GM18867 (cell line): ENCODE measurements around the gene ST6GALNAC3.
A peak's percentile ranks its signal among the peaks of the same experiment; 100 is the strongest.

Experiments used
- ATAC-seq: cut with Tn5 transposase; IDR thresholded peaks from one replicate; pipeline ENCODE4 v1.9.1; 2021; ENCODE audit warnings: mild to moderate bottlenecking, moderate library complexity; ENCODE audit not compliant: unreplicated experiment

ST6GALNAC3 gene

DNA sequence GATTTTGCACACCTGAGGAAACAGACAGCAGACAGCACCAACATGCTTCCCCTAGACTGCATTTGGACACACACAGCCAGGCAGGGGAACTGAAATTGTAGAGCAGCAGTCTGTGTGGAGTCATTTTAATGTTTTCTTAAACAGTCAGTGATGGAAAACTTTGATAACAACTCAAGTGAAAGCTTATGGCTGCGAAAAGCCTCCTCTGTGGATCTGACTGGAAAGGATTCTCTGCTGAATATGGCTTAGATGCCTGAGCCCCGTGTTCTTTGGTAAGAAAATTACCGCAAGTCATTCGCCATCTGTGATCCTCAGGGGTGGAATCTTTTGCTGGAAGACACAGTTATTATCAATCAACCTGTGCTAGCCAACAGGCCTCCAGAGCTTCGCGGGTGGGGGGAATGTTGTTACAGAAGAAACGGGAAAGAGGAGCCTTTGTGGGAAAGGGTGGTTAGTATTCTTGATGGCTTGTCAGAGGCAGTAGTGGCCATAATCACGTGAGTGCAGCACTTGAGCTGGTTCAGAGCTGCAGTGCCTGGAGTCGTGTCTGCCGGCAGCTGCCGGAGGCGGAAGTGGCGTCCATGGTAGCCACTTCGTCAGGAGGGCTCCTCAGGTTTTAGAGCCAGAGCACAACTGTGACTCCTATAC lies 204.7 kb downstream of the ST6GALNAC3 start:
- no peak for ATAC-seq

DNA sequence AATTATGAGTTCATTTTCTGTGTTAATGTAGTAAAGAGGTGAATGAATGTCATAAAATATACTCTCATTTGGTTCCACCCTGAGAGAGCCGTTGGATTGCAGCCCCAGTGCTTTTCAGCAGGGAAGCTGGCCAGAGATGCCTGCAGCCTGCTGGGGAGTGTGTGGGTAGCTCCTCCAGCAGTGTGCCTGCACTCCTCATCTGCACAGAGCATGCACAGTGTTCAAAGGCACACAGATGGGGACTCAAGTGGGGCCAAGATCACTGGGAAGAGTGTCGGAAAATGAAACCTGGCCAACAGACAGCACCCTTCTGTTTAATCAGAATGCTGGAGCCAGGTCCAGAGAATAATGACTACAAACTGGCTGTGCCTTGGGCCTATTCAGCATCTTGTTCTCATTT lies 206.8 kb downstream of the ST6GALNAC3 start:
- ATAC-seq = no peak

- no peak for ATAC-seq
These were observed 210.3 kb downstream of the ST6GALNAC3 start for GRCh38 chr1:76284842-76285241.

DNA sequence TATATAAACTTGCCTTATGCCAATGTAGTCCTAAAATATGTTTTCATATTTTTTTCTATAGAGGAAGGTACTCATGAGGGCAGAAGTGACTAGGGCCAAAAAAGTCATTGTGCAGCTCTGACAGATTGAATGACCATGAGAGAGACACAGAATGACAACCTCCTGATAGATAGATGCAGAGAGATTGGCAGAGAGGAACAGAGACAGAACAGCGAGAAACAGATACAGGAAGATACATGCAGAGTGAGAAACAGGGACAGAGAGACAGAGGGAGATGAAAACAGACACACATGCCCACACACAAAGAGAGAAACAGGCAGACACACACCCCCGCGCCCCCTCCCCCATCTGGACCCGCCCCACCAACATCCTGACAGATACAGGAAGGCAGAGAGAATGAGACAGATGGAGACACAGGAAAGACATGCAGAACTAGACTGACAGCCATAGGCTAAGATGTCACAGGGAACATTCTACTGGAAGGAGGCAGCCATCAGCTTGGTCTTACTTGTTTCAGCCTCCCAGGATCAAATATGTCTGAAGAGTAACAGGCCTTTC lies 211.1 kb downstream of the ST6GALNAC3 start:
- no peak for ATAC-seq

DNA sequence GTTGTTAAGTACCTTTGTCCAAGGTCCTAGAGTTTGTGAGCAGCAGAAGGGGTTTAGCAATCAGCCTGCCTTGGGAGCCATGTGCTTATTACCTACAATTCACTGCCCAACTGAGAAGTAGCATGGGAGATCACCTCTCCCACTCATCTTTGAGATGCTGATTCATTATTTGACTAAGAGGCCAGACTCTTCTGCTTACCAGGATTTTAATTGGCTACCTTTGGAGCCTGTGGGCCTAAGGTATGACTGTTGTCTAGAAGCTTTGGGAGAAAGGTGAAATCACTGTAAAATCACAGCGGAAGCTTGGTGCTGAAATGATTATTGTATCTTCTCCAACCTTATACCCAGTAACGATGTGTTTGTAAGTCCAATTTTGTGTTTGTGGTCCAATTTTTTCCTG lies 213.4 kb downstream of the ST6GALNAC3 start:
- ATAC-seq = no peak

DNA sequence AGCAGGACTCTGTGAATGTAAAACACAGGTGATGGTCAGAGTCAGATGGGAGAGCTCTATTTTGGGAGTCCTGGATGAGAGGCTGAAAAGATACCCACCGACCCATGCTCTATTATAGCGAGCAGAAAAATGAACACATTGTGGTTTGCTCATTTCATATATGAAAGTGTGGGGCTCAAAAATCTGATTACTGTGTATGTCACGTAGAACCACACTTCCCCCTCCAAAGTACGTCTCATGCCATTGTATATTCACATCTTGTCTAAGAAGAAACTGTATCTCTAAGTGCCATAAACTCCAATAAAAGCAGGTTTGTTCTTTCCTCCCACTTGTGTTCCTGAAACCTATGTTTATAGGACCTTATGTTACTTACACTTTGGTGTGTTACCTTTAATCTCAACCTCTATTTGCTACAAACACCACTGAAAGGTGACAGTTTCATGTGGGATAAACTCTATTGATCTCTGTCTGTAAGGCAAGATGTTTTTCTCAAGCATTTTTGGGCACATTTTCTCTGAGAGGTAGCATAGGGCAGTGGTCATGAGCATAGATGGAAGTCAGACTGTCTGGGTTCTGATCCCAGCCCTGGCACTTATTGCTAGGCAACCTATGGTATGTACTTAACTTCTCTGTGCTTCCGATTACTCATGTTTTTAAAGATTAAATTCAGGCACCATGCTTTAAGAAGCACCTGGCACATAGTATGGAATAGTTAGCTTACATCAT lies 214.4 kb downstream of the ST6GALNAC3 start:
- no peak for ATAC-seq

GRCh38 chr1:76289692-76290091 lies 215.1 kb downstream of the ST6GALNAC3 start:
- no peak for ATAC-seq

GRCh38 chr1:76290271-76290670 lies 215.7 kb downstream of the ST6GALNAC3 start:
- no peak for ATAC-seq

DNA sequence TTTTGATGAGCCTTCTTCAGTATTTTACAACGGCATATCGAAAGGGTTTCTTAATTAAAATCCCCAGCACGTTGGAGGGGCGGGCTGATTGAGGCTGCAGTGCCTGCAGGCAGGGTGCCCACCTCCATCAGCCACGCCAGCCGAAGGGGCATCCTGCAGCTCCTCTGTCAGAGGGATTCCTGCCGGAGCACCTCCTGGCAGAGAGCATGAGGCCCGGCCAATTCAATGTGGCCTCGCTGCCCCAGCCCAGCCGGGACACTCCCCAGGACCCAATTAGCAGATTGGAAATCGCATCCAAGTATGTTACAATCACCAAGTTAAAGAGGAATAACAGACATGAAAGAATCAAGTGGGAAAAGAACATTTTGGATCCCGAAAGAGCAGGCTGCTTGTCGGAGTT lies 216.6 kb downstream of the ST6GALNAC3 start:
- no peak for ATAC-seq

GRCh38 chr1:76291737-76292136 lies 217.2 kb downstream of the ST6GALNAC3 start:
- ATAC-seq = no peak

GRCh38 chr1:76292418-76293184 lies 218.1 kb downstream of the ST6GALNAC3 start:
- ATAC-seq = no peak

- ATAC-seq = no peak
These were observed 219.3 kb downstream of the ST6GALNAC3 start for GRCh38 chr1:76293831-76294230.

- ATAC-seq = peak; percentile 91
These were observed 220.1 kb downstream of the ST6GALNAC3 start for GRCh38 chr1:76294482-76295194.

DNA sequence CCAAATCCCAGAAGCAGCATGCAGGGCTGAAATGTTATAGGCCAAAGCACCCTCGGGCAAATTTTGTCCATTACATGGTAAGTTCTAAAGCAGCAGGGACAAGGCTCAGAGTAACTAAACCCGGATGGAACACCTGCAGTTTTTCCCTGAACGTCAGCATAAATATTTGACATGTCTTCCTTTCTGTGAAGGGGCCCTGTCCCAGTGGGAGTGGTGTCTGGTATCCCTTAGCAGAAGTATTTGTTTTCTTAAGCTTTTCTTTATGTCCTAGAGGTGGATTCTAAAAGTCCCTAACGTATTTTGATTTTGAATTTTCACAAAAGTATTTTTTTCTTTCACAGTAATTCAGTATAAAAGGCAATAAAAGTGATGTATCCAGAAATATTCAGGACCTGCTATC lies 223.9 kb downstream of the ST6GALNAC3 start:
- no peak for ATAC-seq

- no peak for ATAC-seq
These were observed 224.5 kb downstream of the ST6GALNAC3 start for GRCh38 chr1:76299036-76299435.

GRCh38 chr1:76300556-76300955 lies 226.0 kb downstream of the ST6GALNAC3 start:
- no peak for ATAC-seq

DNA sequence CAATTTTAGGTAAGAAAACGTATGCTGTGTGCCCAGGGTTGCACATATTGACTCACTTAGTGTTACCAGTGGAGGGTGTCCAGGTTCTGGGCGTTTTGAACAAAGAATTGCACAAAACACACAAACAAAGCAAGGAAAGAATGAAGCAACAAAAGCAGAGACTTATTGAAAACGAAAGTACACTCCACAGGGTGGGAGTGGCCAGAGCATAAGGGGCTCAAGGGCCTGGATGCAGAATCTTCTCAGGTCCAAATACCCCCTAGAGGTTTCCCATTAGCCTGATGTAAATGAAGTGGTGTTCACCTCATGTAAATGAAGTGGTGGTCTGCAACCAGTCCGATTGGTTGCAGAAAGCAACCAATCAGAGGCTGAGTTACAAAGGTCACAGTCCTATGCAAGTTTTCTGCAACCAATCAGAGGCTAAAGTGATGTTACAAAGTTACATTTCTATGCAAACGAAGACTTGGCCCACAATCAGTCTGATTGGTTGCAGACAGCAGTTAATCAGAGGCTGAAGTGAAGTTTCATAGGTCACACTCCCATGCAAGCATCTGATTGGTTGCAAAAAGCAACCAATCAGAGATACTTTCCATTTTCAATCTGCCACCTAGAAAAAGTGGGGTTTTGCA lies 228.3 kb downstream of the ST6GALNAC3 start:
- ATAC-seq = no peak

GRCh38 chr1:76303340-76303717 lies 228.8 kb downstream of the ST6GALNAC3 start:
- no peak for ATAC-seq

DNA sequence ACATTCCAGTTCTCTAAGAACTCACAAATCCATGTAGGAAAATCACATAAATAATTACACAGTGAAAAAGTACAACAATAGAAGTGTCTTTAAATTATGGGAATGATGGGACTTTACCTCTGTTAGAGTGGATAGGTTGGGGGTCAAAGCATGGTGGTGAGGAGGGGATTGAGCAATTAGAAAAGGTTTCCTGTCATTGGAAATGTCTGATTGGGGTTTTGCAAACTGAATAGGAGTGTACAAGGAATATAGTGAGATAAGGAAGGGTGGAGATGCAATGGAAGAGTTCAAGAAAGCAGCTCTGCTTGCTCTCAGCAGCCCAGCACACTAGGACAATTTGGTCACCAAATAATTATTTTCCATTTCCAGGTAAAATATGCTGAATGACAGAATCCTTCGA lies 238.8 kb downstream of the ST6GALNAC3 start:
- ATAC-seq = no peak

- no peak for ATAC-seq
These were observed 240.2 kb downstream of the ST6GALNAC3 start for GRCh38 chr1:76314730-76315129.
